Activated T-helper 1 cell treated with Interleukin-2 at 50 U/mL for 16 hours (primary cell): ENCODE results near the gene TANC1.

Experiments
- DNase-seq: peaks from one replicate; pipeline ENCODE4 v3.0.0-alpha.2; 2020; ENCODE audit warnings: low read depth

Gene TANC1

DNA sequence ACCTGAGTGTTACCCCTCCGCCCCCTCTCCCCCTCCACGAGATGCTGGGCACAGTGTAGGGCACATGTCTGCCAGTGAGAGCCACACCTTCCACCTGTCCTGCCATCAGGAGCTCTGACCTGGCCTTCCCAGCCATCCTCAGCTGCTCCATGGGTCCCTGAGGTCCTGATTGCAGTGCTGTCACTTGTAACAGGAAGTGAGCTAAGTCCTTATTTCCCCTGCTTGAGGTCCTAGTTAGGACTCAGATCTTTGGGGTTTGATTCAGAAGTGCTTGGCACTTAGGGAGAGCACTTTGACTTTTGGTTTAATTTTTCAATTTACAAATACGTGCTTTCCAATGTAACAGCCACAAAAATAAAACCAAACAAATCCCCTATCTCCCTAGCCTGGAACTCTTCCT is 192.5 kb downstream of the TANC1 start:
- no peak for DNase-seq

DNA sequence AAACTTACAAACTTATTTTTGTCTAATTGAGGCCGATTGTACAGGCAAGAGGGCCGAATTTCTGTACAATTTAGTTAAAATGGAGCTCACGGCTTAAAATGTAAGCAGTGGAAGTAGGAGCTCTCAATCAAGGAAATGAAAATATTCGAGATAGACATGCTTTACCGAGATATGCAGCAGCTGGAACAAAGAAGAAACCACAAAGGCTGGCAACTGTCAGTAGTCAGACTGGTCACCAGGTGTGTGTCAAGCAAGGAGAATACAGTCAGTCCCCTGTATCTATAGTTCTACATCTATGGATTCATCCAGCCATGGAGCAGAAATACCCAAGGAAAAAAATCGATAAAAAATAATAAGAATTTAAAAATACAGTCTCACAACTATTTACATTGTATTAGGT is 195.5 kb downstream of the TANC1 start:
- DNase-seq = no peak

DNA sequence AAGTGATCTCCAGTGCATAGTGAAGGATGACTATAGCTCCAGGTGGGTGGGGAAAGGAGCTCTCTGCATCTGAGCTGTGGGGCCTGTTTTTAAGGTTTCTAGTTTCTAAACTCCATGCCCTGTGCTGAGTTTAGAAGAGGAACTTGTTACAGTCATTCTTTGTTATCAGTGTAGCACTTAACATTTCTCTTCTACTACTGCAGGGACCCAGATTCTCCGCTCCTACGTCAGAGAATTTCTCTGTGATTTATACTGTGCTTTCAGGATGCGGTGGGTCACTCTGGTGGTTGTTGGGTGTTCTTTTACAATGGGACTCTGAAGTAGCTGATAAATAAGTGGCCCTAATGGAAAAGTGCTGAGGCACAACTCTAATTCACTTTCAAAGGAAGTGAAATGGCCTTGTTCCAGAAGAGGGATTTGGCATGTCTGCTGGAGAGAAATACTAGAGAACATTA is 196.0 kb downstream of the TANC1 start:
- no peak for DNase-seq

DNA sequence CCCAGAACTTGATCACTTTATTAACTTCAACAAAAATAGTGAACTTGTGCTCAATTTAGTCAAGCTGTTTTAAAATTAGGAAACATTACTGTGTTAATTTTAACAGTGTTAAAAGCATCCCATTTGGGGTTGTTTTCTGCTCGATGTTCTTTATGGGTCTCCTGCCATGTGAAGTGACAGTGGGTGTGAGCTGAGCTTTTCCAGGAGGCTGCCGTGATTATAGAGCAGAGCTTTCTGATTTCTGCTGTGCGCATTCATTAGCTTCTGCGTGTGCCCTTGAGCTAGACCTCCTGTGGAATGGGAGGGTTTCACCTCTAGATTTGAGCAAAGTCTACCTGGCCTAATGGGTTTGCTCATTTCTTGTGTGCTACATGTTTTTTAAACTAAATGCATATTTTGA is 196.6 kb downstream of the TANC1 start:
- DNase-seq = no peak

DNA sequence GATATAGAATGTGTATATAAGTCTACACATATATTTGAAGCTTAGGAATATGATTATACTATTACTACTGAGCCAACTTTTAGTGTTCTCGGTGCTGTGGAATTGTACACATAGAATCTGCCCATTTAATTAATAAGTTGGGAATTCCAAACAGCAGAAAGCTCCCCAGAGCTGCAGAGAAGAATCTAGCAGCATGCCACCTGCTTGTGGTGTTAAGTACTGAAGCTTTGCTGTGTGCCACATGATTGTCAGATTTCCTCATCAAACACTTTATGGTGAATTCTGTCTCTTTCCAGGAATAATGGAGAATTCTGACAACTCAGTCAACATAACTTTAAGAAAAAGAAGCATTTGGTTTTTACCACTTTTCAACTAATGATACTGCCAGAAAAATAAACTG is 200.3 kb downstream of the TANC1 start:
- no peak for DNase-seq

DNA sequence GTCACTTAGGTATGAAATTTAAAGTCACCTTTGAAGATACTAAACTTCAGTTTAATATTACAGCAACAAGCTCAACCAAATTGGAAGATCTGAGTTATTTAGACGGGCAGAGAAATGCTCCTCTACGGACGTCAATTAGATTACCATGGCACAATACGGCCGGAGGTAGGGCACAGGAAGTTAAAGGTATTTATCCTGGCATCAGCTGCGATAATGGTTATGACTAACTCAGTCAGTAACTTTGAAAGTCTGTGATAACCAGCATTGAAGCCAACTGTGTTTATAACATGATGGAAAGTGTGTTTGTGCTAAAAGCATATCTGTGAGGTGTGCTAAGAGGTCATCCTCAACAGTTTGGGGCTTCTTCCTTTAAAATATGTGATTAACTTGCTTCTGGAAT is 200.7 kb downstream of the TANC1 start:
- no peak for DNase-seq

DNA sequence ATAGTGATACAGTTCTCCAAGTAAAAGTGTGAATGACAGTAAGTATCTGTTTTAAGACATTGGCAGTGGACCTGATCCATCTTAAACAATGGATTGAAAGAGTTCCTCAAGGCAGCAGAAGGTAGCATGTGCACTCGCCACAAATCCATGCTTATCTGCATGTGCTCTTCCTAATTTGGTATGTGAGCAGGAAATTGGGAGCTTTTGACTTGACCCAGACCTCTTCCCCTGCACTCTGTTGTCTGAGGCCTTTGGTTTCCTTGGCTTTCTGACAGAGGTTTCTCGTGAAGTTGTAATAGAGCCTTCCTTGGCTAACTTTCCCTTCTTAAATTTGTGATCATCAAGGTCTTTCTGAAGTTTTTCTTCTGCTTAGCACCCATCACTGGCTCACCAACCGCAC is 204.0 kb downstream of the TANC1 start:
- DNase-seq = no peak

DNA sequence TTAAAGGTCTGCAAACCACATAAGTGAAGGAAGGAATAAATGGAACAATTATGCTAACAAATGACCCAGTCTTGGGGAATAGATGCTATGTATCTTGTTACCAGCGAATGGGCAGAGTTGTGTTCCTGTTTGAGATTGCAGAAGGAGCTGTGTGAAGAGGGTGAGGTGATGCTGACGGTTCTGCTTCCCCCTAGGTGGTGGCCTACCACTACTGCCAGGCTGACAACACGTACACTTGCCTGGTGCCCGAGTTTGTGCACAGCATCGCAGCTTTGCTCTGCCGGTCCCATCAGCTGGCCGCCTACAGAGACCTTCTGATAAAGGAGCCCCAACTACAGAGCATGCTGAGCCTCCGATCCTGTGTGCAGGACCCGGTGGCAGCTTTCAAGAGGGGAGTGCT is 206.3 kb downstream of the TANC1 start:
- no peak for DNase-seq

DNA sequence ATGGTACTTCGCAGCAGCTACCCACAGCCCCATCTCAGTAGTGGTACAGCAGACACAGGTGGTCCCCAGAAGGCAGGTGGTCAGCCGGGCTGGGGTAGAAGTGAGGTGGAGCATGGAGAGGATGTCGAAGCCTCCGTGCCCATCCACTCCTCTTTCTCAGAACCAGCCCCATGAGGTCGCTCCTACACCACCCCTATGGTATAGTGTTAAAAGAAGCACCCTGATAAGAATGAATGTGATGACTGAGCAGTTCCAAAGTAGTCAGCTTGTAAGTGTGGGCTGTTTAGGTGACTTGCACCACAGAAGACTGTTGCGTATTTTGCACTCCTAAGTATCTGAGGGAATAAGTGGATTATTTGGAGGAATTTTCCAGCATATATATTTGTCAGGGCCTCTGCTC is 206.7 kb downstream of the TANC1 start:
- DNase-seq = no peak

DNA sequence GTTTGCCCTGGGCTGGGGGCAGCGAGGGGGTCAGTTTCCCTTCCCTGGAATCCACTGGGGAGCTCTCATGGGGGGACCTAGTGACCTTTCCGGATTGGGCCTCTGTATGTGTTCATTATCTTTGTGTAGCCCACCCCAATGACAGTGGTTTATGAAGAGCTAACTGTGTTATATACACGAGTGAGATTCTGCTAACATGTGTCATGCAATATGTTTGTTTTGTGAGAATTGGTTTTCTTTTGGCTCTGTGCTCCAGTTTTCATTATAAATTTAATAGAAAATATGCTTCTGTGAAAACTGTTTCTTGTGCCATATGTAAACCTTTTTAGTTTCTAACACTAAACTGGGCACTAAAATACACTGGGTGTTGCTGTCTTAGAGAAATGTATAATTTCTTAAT is 207.5 kb downstream of the TANC1 start:
- no peak for DNase-seq

DNA sequence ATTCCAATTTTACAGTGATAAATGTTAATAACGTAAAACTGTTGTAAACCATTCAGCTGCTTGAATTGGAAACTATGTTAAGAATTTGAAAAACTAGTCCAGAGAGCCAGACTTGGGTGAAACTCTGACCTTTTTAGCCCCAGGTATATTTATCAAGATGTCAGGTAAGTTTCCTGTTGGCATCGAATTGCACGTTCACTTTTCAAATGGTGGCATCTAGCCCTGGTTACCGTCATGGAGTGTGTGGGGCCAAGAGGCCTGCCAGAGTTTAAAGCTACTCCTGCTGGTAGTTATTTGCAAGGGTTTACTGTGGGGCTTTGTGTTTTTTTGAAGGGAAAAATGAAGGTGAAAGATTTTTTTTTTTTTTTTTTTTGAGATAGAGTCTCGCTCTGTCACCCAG is 208.1 kb downstream of the TANC1 start:
- DNase-seq = no peak

DNA sequence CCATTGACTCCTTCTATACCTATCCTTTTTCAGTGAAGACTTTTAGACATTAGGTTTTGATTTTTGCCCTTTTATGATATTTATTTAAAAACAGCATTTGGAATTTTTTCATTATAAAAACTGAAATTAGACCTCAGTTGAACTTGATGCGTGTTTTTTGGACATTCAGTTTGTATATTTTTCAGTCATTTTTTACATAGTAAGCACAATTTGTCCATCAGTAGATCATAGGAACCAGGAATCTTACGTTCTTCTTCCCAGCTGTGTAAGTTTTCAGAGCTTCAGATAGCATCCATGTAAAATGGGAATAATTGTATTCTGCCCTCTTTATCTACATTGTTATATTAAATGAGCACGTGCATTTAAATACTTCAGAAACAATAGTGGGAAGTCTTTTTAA is 208.9 kb downstream of the TANC1 start:
- DNase-seq = no peak

DNA sequence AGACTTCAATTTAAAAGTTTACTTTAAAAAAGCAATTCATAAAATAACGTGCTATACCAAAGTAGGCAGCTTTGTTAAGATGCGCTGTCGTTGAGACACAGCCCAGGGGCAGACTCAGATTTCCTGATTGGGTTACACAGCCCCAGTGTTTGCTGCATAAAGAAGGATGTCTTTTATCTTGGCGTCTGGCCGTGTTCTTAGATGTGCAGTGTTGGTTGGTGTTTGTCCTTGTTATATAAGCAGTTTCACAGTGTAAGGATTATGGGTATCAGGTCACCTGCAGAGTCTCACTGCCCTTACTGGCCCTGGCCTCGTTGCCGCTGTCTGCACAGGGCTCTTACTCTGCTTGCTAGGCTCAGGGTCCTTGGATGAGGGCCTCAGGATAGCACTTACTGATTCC is 209.5 kb downstream of the TANC1 start:
- DNase-seq = no peak

DNA sequence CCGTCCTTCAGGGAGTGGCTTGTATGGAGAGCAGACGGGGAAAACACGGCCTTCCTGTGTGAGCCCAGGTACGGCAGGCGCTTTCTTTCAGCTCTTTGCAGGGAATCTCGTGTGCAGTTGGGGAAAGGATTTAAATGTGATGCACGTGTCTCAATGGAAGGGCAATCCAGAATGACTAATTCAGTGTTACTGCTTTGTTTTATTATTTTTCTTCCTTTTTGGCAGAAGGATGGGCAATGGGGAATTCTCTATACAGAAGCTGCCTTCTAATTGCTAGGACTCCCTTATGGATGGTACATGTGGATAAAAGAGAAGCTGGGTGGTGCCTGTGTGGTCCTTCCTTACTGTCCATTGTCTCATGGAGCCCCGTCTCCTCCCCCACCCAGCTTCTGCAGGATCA is 210.7 kb downstream of the TANC1 start:
- DNase-seq = no peak

DNA sequence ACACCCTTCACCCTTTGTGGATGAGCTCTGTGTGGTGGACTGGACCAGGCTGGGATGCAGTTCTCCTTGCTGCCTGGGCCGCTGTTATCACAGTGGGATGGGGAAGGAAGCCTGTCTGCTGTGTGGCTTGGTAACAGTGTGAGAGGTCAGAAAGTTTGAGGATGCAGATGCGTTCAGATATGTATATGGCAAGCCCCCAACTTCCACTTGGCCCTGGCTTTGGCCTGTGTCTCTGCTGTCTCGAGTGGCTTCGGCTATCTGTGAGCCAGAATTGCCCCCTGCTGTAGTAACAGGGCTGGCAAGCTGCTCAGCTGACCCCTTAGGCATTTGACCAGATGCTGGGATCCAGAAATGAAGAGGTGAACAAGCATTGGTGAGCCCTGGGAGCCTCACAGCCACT is 211.3 kb downstream of the TANC1 start:
- DNase-seq = no peak

DNA sequence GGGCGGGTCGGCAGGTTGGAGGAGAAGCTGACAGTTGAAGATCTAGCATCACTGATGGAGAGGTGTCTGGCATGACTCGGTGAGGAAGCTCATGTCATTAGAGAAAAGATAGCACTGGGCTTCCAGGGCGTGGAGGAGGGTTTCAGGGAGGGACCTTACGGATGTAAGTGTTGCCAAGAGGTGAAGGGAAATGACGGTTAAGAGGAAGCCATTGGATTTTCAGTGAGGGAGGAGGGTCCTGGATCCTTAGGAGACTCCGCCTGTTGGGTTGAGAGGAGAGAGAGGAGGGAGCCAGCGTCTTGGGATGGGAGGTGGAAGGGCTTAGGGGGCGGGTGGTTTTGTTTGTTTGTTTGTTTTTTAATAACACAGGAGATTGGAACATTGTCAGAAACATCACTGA is 214.9 kb downstream of the TANC1 start:
- DNase-seq = no peak

DNA sequence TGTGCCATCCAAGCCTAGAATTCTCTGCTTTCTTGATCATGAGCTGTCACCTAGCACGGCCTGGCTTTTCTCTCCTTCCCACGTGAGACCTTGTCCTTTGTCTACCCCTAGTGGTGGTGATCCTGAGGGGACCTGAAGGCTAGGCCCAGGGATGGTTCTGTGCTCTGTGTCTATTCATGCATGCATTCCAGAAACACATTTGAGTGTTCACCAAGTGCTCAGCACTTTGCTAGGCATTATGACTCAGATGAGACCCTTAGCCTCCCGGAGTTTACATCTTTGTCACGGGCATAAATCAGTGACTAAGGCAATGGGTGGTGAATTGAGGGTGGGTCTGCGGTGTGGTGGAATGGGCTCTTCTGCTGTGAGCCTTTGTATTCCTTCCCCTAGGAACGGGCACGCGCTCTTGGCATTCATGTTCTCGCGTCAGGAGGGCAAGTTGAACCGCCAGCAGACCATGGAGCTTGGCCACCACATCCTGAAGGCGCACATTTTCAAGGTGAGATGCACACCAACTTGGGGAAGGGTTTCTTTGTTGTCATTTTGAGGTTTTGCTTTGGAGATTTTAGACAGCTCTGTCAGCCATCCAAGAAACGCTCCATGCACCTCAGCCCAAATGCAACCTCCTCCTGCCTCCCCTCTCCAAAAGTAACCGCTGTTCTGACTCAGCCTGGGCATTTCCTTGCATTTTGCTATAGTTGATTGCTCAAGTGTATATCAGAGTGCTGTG is 217.1 kb downstream of the TANC1 start:
- DNase-seq = no peak

DNA sequence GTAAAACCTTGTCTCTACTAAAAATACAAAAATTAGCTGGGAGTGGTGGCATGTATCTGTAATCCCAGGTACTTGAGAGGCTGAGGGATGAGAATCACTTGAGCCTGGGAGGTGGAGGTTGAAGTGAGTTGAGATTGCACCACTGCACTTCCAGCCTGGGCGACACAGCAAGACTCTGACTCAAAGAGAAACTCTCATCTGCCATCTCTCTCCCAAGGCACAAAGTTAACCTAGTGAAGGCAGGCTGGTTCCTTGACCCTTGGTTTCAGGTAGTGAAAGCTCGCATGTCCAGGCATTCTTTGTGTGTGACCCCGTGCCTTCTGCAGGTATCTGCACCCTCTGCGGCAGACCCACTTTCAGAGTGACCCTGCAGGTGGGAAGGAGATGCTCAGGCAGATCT is 218.0 kb downstream of the TANC1 start:
- DNase-seq = no peak

DNA sequence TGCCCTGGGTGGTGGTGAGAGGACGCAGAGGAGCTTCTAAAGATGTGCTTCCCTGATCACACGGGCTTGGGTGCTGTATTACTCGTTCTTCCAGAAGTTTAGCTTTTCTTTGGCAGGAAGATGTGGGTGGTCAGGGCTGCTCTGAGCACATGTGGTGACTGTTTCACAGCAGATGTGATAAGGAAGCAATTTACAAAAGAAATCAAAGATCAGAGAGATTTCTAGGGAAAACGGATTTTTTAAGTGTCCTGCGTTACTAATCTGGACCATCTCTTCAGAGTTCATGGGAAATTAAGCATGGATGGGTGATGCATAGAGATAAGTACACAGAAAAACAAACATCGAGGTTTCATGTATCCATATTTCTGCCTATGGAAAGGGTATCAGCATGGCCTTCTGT is 218.7 kb downstream of the TANC1 start:
- DNase-seq = no peak

DNA sequence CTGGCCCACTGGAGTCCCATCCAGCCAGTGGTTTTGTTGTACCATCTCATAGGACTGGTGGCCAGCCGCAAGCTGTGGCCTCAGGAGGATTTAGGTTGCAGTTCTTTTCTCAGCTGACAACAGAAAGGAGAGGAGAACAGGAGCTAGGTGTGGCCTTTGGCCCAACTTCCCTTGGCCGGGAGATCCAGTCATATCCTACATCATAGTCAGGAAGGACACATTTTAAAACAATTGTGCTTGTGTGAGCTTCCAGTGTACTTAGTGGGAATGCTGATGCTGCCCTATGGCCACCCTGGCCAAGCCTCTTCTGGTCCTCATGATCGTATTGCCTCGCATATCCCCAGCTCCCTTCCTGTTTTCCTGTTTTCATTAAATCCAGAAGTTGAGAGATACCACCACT is 220.0 kb downstream of the TANC1 start:
- DNase-seq = no peak

DNA sequence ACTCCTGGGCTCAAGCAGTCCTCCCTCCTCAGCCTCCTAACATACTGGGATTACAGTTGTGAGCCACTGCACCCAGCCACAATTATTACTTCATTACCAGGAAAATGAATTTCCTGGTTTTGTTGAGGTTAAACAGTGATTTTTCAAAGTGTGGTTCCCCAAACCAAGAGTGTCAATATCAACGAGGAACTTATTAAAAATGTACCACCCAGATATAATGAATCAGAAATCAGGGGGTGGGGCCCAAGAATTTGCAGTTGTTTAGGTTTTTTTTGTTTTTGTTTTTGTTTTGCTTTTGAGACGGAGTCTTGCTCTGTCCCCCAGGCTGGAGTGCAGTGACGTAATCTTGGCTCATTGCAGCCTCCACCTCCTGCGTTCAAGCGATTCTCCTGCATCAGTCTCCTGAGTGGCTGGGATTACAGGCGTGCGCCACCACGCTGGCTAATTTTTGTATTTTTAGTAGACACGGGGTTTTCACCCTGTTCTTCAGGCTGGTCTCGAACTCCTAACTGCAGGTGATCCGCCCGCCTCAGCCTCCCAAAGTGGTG is 224.0 kb downstream of the TANC1 start:
- DNase-seq = no peak

DNA sequence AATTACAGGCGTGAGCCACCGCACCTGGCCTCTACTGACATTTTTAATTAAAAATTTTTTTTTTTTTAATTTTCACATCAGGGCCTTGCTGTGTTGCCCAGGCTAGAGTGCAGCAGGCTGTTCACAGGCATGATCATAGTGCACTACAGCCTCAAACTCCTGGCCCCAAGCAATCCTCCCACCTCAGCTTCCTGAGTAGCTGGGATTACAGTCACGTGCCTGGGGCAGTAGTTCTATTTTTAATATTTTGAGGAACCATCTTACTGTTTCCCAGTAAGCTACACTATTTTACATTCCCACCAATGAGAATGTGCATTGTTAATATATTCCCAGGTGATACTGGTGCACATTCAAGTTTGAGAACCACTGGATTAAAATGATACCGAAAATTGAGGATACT is 225.4 kb downstream of the TANC1 start:
- no peak for DNase-seq

DNA sequence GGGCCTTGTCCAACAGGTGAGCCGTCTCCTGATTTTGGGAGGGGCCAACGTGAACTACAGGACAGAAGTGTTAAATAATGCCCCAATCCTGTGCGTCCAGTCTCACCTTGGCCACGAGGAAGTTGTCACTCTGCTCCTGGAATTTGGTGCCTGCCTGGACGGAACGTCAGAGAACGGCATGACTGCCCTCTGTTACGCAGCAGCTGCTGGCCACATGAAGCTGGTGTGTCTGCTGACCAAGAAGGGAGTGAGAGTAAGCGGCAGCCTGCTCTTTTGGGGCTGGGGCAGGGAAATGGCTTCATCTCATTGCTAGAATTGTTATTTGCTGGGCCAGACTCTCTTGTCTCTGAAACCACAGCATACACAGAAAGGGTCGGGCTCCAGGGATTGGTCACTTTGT is 225.8 kb downstream of the TANC1 start:
- DNase-seq = no peak

DNA sequence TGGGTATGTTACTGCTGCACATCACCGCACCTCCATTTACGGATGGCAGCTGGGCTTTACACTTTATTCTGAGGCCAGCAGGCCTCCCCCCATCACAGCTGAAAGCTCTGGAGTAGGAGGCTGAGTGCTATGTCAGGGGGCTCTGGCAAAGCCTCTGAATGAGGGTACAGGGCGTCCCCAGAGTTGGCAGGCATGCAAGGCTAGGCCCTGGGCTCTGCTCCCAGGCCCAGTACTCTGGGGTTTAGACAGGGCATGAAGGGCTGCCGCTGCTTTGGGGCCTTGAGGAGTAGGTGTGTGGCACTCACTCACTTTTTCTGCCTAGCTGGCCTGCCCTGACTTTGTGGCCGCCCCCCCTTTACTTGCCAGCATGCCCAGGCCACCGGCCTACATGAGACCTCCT is 227.3 kb downstream of the TANC1 start:
- DNase-seq = no peak
